Tibial artery (tissue), 4 donors: ENCODE results near the gene FMO3.

Experiments
- DNase-seq, 2 donors: peaks; one replicate each; pipeline ENCODE4 v3.0.0-alpha.2; 2019
- H3K27ac ChIP-seq, 2 donors: fragments of 200-600 bp; sonication (generic) in 1 of 2; 1 replicate in 1 of 2; 2 replicates in 1 of 2; pipeline ENCODE4 v1.5.1; 2018 to 2019; ENCODE audit warnings: mild to moderate bottlenecking in 1 of 2
- H3K27me3 ChIP-seq, 2 donors: fragments of 200-600 bp; sonication (generic) in 1 of 2; one replicate each; pipeline versions ENCODE4 v1.5.1 to v1.6.0; 2016 to 2019
- H3K36me3 ChIP-seq, 3 donors: fragments of 200-600 bp; sonication (generic) in 2 of 3; one replicate each; pipeline ENCODE4 v1.5.1; 2016 to 2019; ENCODE audit warnings: mild to moderate bottlenecking in 2 of 3
- H3K4me1 ChIP-seq, 4 donors: fragments of 200-600 bp; sonication (generic) in 2 of 4; 1 replicate in 3 of 4; 2 replicates in 1 of 4; pipeline ENCODE4 v1.5.1; 2016 to 2019
- H3K4me3 ChIP-seq, 2 donors: fragments of 200-600 bp; sonication (generic) in 1 of 2; 1 replicate in 1 of 2; 2 replicates in 1 of 2; pipeline ENCODE4 v1.5.1; 2018 to 2019; ENCODE audit warnings: mild to moderate bottlenecking in 2 of 2
- H3K9me3 ChIP-seq, 3 donors: fragments of 200-600 bp; sonication (generic) in 1 of 3; one replicate each; pipeline ENCODE4 v1.5.1; 2016 to 2019
- intact Hi-C: fragments of 100-400 bp; cut with DNase I; formaldehyde crosslinking; loops from one replicate; pipeline ENCODE4 v1.15.0; 2023; ENCODE audit warnings: low total_unique reads
- TF ChIP-seq, protein P1 (sequence below), 2 experiments: fragments of 200-600 bp in 1 of 2; fragments of 450-650 bp in 1 of 2; IDR thresholded peaks; one replicate each; pipeline ENCODE4 v1.5.1; 2017 to 2019; ENCODE audit warnings: antibody characterized with exemption in 2 of 2, mild to moderate bottlenecking in 1 of 2, moderate library complexity in 1 of 2

Gene FMO3

DNA sequence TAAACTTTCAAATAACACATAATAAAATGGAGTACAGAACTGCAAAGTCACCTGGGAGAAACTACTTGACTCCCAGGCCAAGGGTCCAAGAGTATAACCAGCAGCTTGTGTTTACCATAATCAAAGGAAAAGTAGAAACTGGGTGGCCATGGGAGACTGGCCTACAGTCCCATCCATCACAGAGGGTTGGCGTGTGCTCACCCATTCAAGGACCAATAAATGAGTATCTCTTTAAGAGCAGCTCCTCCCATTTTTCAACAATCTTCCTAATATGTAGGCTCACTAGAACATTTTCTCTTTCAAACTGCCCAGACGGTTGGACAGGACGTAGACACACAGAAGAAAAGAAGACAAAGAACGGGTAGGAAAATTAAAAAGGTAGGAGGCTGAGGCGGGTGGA lies at the start of gene FMO3:
Gene FMO3, plus strand, starts transcription at position 302 of the 400 bp plus-strand sequence. CDS start 1,754 bp downstream, outside the sequence.
- intact Hi-C loops: no loop called here
- Histone ChIP-seq H3K4me1 (no peaks in the 10 kb centered on the region), H3K27ac (no peak within 1 kb of the TSS), H3K27me3 (no peaks in the 10 kb centered on the region), H3K9me3 (no peaks in the 10 kb centered on the region), H3K4me3 (no peak within 1 kb of the TSS), H3K36me3 (no peaks in the 10 kb centered on the region)
- DNase-seq: no peak
- TF ChIP-seq, protein P1, sequence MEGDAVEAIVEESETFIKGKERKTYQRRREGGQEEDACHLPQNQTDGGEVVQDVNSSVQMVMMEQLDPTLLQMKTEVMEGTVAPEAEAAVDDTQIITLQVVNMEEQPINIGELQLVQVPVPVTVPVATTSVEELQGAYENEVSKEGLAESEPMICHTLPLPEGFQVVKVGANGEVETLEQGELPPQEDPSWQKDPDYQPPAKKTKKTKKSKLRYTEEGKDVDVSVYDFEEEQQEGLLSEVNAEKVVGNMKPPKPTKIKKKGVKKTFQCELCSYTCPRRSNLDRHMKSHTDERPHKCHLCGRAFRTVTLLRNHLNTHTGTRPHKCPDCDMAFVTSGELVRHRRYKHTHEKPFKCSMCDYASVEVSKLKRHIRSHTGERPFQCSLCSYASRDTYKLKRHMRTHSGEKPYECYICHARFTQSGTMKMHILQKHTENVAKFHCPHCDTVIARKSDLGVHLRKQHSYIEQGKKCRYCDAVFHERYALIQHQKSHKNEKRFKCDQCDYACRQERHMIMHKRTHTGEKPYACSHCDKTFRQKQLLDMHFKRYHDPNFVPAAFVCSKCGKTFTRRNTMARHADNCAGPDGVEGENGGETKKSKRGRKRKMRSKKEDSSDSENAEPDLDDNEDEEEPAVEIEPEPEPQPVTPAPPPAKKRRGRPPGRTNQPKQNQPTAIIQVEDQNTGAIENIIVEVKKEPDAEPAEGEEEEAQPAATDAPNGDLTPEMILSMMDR (IDR thresholded peaks at IDR 0.05): no peak

DNA sequence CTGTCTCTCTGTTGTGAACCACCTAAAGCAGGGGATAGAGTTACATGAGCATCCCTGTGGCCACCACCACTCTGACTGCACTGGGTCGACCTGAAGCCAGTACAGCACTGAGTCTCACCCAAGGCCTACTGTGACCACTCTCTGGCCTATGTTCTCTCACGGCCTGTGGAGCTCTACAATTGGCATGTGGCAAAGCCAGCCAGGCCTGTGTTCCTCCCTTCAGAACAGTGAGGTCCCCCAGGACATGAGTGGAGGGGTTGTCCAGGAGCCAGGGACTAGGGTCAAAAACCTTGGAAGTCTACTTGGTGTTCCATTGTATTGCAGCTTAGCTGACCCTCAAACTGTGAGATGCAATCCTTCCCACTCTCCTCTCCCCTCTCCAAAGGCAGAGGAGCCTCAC lies 42.7 kb upstream of the FMO3 start:
- TF ChIP-seq, protein P1 (IDR thresholded peaks at IDR 0.05): no peak
- no peaks in the 10 kb centered on the region for H3K27me3 ChIP-seq
- no peaks in the 10 kb centered on the region for H3K4me1 ChIP-seq
- intact Hi-C loops: no loop called here
- no peak overlapping the region for H3K27ac ChIP-seq
- no peaks in the 10 kb centered on the region for H3K36me3 ChIP-seq
- H3K9me3 ChIP-seq: peaks cover 0 to 3% (median 0%) of the 10 kb centered on the region in 3 donors
- DNase-seq: no peak
- no peak overlapping the region for H3K4me3 ChIP-seq

DNA sequence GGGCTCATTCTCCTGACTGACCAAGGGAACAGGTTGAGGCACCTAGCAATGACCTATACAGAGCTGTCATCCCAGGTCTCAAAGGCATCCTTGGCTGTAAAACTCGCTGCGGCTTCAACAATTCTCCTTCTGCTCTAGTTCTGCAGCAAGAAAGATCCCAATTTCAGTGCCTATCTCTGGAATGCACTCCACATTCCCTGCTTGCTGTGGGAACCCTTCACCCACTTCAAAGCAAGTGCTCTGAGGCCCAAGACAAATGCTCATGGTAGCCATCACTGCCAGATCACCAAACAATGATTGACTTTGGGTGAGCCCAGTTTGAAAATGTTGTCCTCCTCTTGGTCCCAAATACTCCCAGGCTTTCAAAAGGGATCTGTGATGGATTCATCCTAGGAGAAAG lies 37.7 kb upstream of the FMO3 start:
- TF ChIP-seq, protein P1 (IDR thresholded peaks at IDR 0.05): no peak
- intact Hi-C loops: no loop called here
- H3K9me3 ChIP-seq: peaks cover 0 to 8% (median 0%) of the 10 kb centered on the region in 3 donors
- DNase-seq: no peak
- no peak overlapping the region for H3K4me3 ChIP-seq
- H3K27me3 ChIP-seq: no peaks in the 10 kb centered on the region
- H3K36me3 ChIP-seq: no peaks in the 10 kb centered on the region
- no peaks in the 10 kb centered on the region for H3K4me1 ChIP-seq
- H3K27ac ChIP-seq: no peak overlapping the region

DNA sequence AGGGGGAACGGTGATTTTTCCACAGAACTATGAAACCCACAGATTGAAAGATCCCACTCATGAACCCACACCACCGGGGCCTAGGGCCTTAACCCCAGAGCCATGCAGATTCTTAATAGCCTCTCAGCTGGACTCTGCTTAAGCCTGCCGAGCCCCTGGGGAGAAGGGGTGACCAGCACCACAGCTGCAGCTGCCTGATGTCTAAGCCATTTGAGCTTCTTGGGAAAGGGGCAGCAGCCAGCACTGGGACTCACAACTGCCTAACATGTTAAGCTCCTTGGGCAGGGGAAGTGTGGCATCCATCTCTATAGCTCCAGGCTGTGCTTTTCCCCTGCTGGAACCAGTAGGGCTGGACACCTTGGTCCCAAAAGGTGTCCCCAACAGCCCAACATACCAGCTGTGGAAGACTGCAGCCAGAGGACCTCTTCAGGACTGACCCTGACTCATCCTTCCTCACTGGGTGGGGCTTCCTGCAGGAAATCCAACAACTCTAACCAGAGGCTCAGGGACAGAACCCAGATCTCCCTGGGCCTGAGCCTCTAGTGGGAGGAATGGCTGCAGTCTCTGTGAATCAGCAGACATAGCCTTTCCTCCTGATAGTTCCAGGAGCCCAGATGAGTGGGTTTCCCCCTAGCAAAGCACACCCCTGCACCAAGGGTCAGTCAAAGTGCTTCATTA lies 34.6 kb upstream of the FMO3 start:
- intact Hi-C loops: no loop called here
- Histone ChIP-seq H3K27me3 (no peaks in the 10 kb centered on the region), H3K4me1 (no peaks in the 10 kb centered on the region), H3K9me3 (peaks cover 0 to 9% (median 0%) of the 10 kb centered on the region in 3 donors), H3K4me3 (no peak overlapping the region), H3K36me3 (no peaks in the 10 kb centered on the region), H3K27ac (no peak overlapping the region)
- no peak for DNase-seq
- TF ChIP-seq, protein P1 (IDR thresholded peaks at IDR 0.05): no peak

DNA sequence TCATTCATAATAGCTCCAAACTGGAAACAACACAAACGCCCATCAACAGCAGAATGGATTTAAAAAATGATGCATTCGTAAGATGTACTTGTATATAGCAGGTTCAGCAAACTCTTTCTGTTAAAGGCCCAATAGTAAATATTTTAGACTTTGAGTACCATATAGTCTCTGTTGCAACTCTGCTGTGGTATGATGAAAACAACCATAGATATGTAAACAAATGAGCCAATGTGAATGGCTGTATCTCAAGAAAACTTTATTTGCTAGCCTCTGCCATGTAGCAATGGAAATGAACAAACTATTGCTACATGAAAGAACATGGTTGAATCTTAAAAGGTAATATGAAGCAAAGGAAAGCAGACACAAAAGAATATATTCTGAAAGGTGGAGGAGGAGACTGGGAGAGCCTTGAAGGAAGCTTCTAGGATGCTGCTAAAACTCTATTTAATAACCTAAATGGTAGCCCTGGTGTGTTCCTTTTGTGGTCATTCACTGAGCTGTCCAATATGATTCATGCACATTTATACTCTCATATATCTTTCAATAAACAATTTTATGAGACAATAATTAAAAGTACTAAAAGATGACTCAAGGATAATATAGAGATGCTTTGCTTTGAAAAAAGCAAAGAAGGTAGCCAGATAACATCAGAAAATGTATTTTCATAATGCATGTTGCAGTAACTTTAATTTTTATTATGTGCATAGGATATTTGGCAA lies 29.1 kb upstream of the FMO3 start:
- Histone ChIP-seq H3K9me3 (peaks cover 0 to 6% (median 0%) of the 10 kb centered on the region in 3 donors), H3K27ac (no peak overlapping the region), H3K36me3 (no peaks in the 10 kb centered on the region), H3K4me1 (no peaks in the 10 kb centered on the region), H3K4me3 (no peak overlapping the region), H3K27me3 (no peaks in the 10 kb centered on the region)
- DNase-seq: no peak
- intact Hi-C loops: no loop called here
- TF ChIP-seq, protein P1 (IDR thresholded peaks at IDR 0.05): no peak
